Superior temporal gyrus (tissue), 1 donor: ENCODE results near the gene ARPC1B.

Source experiments
- DNase-seq: peaks from one replicate; pipeline ENCODE4 v3.0.0-alpha.2; 2016; ENCODE audit errors: extremely low spot score

The ARPC1B gene

DNA sequence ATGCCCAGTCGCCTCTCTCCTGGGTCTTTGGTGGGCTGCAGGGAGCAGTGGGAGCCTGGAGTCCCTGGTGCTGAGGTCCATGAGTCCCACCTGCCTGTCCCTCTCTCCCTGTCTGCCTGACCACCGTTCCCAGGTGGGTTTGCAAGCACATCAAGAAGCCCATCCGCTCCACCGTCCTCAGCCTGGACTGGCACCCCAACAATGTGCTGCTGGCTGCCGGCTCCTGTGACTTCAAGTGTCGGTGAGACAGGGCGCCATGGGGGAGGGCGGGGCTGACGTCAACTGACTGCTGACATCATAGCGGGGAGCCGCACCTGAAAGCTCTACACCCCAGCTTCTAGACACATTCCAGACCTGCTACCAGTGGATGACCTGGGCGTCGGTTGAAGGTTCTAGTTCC is 15.2 kb downstream of the ARPC1B start:
- DNase-seq = no peak

DNA sequence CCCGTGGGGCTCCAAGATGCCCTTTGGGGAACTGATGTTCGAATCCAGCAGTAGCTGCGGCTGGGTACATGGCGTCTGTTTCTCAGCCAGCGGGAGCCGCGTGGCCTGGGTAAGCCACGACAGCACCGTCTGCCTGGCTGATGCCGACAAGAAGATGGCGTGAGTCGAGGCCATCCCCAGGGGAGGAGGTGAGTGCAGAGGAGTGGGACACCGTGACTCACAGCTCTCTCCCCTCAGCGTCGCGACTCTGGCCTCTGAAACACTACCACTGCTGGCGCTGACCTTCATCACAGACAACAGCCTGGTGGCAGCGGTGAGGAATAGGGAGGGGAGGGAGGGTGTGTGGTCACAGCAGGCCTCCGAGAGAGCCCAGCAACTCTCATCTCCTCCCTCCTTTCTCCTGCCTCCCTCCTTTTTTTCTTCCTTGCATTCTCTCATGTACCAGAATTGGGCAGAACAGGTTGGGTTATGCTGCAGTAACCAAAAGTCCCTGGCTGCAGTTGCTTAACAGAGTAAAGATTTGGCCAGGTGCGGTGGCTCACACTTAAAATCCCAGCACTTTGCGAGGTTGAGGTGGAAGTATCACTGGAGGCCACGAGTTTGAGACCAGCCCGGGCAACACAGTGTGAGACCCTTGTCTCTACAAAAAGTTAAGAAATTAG is 16.5 kb downstream of the ARPC1B start:
- DNase-seq = no peak

DNA sequence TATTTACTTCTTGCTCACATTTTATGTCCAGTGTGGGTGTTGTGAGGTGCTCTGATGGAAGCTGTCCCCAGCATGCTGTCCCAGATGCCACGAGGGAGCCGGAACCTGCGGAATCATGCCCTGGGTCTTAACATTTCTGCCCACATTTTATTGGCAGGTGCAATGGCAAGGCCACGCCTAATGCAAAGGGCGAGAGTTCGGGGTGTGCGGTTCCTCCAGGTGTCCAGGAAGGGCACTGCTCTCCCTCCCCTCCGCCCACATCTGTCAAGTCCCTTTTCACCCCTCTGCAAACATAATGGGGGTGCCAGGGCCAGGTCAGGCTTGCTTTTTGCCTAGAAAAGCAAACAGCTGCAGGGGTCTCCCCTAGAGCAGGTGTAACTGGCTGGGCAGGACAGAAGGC is 17.5 kb downstream of the ARPC1B start:
- DNase-seq = no peak

DNA sequence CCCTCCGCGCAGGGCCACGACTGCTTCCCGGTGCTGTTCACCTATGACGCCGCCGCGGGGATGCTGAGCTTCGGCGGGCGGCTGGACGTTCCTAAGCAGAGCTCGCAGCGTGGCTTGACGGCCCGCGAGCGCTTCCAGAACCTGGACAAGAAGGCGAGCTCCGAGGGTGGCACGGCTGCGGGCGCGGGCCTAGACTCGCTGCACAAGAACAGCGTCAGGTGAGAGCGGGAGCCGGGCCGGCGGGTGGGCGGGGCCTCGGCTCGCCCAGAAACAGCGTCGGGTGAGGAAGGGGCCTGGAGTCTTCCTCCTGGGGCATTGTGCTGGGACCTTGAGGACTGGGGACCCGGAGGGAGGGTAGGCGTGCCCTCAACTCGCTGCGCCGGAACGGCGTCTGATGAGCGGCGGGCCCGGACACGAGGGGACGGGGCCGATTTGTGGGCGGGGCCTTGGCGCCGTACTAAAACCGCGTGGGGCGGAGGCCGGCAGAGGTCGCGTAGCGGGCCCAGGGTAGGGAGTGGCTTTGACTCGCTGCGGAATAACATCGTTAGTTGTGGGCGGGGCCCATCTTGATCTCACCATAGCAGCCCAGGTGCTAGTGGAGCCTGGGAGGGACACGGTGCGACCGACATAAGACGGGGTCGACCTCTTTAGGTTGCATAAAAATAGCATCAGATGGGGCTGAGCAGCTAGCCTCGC is 18.3 kb downstream of the ARPC1B start:
- peak; percentile 38 for DNase-seq

DNA sequence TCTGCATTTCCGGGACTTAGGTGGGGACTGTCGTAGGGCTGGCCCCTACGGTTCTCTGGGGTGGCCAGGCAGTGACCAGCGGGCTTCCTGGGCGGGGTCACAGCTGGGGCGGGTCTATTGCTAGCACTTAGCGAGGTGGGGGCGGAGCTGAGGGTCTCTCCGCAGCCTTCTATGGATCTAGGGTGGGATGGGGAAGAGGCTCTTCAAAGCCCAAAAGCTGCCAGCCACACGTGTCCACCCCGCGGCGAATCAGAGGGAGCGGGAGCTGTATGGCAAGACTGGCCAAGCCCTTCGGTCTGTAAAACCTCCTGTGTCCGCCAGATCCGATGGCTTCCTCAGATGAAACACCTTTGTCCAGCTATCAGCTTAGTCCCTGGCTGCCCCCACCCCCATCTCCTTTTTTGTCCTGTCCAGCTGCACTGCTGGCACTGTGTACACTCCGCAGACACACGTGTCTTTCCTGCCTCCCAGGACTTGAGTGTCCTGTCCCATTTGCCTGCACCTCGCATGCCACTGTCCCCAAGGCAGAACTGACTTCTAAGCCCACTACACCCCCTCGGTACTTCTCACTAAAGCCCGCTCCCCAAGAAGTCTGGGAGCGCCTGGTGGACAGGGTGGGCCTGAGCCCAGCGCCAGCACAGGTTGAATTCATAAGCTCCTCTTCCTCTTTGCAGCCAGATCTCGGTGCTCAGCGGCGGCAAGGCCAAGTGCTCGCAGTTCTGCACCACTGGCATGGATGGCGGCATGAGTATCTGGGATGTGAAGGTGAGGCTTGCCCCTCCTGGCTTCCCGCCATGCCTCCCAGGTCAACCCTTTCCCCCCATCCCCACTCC is 19.0 kb downstream of the ARPC1B start:
- DNase-seq = no peak

DNA sequence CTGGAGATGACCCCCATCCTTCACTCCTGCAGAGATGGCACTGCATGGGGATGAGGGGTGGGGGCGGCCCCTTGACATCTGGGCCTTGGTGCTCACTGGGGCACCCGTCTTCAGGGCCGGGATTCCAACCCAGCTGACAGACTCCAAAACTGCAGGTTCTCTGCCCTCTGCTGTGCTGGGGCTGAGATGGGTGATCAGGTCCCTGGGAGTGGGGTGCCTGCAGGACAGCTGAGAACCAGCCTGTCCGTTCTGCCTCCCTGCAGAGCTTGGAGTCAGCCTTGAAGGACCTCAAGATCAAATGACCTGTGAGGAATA is 19.6 kb downstream of the ARPC1B start:
- DNase-seq = no peak

DNA sequence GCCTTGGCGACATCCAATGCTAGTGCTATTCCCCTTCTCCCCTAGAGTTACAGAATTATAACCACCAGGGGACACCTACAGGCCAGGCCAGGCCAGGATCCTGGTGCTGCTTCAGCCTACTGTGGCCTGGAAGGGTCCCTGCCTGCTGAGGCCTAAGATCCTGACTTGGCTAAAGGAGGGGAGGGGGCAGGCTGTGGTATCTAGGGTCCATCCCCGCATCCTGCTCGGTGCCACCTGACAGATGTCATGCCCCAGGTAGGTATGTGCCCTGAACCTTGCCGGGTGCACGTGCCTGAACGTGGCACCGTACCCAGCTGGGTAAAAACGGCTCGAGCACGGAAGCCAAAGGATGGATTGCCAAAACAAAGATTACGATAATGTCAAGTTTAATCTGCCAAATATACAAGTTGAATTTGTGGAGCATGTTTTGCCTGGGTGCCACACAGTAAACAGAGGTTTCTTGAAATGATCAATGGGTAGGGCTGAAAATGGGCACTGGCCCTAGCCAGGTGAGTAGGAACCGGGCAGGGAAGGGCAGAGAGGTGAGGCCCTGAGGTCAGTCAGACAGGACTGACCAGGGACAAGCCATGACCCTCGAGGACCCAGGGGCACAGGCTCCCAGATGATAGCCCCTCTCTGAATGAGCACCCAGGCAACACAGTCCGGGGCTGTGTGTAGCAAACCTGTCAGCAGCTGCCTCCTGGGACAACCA is 21.2 kb downstream of the ARPC1B start:
- DNase-seq = no peak

DNA sequence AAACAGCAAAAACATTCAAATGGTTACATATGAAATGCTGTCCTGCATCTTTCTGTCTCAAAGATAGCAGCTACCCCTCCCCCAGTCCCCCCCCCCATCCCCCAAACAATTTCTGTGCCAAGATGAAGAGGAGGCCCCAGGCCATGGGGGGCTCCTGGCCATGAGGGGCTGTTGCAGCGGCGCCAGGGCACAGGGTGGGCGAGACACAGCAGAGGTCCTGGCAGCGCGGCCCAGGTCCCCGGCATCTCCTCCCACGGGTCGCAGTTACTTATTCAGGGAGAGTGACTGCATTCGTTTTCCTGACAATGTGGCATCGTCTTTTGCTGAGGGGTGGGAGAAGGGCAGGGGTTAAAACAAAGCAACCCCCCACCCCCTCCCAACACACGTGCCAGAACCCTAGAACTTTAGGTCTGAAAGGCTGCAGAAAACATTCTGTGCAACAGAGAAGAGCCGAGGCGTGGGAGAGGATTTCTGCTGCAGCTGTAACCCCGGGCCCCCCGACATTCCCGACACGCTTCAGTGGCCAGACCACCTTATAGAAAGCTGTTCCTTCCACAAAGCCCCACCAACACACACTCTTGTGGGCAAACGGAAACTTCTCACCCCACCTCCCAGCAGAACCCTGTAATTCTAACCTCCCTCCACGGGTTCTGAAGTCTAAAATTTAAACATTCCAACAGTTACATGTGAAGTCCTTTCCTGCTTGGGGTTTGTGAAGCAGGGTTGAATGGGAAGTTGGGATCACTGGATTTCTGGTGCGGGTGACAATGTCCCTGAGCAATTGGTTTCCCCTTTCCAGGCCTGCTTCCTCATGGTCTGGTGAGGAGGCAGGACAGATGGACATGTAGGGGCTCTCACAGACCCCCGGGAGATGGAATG is 22.1 kb downstream of the ARPC1B start:
- DNase-seq = no peak

DNA sequence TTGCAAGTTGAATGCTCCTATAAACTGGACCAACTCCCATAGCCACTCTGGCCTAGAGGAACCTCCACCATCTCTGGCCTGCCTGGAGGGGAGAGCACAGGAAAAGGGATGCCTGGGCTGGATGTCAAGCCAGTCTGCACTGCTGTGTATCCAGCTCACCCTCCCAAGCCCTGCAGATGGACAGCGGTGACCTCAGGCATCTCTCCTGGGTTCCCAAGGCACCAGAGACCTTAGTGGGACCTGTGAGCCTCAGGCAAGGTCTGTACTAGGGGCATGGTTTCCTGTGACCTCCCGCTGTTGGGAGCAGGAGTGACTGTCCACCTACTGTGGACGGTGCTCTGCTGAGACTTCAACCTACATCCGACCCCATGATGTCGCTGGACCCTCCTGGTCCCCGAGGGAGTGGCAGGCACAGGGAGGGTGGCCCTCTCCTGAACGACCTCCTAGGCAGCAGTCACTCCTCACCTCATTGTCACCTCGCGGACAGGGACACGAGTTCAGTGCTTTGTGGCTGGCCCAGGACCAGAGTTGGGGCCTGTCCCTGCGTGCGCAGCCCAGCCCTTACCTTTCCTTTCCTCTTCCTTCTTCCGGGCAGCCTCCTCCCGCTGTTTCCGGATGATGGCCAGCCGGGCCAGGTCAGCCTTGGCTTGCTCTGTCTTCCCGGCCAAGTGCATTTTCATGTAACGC is 22.9 kb downstream of the ARPC1B start:
- no peak for DNase-seq

DNA sequence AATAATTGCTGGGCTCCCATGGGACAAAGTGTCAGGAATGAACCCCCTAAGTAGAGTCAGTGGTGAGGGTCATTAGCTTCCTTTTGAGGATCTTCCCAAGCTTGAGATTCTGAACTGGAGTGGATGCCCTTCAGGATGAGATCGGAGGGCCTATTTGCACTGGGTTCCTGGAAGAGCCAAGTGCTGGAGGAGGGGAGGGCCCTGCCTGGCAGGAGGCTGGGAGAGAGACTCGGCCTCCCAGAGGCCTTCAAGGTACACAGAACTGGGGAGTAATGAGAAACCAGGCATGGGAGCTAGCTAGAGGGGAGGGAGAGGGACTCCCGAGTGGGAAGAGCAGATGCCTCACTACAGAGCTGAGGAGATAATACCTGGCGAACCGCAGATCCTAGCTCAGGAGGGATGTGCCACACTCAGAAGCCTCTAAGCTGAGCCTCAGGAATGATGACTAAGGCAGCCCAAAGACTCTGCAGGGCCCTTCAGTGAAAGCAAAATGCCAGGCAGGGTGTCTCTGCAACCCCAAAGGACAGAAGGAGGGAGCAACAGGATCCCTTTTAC is 24.4 kb downstream of the ARPC1B start:
- no peak for DNase-seq

DNA sequence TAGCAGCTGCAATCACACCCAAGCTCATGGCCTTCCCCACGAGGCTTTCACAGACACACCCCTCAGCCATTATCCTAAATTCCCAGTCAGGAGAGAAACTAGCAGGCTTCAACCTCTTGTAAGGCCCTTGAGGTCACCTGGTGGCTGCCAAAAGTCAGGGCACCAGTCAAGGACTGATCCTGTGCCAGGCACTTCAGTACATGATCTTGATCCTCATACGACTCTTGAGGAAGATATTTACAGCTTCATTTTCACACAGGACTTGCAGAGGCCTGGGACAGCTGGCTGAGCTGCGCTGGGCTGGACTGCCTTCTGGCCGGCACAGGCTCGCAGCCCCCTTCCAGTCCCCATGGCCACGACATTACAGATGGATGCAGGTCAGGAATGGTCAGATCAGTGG is 25.1 kb downstream of the ARPC1B start:
- no peak for DNase-seq

DNA sequence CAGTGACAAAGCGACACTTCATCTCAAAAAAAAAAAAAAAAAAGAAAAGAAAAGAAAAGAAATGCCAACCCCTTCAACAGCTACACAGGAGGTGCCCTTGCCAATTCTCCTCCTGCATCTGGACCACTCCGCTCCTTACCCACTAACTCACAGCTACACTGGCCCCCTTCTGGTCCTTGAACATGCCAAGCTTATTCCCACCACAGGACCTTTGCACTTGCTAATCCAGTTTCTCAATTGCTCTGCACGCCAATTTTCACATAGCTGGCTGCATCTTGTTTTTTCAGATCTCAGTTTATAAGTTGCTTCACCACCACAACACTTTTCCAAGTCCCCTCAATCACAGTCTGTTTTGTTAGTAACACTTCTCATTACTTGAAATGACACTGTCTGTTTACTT is 28.3 kb downstream of the ARPC1B start:
- DNase-seq = no peak

DNA sequence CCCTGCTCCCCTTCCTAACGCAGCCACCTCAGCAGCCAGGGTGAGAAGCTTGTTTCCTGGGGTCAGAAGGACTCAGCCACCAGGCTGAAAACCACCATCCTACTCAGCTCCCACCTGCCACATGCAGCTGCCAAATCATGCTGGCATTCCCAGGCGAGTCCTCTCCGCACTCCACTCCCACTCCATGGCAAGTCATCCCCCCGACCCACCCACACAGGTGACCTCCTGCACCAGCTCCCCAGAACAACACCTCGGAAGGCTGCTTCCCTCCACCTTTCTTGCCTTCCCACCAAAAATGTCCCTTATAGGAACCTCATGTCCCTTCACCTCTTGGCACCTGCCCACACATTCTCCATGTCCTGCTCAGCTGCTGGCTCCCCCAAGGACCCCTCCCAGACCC is 29.2 kb downstream of the ARPC1B start:
- no peak for DNase-seq

DNA sequence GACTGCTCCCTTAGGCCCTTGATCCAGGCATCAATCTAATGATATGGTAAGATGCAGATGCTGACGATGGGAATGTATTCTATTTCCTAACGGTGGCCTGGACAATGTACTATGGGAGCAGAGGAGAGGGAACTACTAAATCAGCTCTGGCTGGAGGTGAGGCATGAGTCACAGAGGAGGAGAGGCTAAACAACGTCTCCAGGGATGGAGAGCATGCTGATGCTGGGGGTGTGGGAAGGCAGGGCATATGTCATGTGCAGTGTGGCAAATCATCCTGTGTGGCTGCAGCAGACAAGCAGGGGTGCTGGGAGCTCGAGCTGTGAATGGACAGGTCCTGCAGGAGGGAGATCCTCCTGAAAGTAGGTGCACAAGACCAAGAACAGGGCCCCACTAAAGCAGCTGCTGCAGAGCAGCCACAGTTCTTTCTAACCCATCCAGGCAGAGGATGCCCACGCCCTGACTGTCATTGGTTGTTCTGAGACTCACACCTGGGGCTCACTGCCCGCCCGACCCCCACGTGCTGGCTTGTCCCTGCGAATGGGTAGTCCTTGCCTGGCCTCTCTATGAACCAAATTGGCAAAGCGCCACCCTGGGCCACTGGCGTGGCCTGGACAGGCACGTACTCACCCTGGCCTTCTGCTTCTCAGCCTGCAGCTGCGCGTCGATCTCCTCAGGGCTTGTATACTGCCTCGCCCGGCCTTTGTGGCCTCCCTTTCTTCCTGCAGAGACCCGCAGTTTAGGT is 29.9 kb downstream of the ARPC1B start:
- no peak for DNase-seq

DNA sequence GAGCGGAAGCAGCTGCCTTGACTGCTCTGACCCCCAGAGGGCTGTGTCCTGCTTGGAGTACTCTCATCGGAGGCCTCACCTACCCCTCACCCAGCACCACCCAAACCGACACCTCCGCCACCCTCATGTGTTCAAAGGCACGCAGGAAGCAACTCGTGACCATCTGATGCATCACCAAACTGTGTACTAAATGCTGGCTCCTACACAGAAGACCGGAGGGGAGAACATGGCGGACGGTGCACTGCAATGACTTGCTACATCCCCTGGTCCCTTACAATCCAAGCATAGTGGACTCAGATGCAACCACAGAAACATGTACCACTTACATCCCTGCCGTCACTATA is 30.4 kb downstream of the ARPC1B start:
- DNase-seq = no peak

DNA sequence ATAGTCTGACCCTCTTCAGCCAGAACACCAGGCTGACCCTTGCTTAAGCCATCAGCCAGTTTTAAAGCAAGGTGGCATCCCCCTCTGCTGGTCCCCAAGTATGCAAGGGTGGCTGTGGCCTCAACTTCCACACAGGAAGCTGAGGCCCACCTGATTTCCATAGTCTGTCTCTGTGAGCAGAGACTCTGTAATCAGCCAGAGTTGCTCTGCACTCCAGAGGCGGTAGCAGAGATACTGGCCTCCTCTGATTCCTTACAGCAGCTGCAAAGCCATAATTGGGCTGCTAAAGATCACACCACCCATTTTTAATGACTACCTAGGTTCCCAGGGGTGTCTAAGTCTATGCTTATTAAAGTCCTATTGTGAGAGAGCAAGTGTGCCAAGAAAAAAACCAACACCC is 32.0 kb downstream of the ARPC1B start:
- DNase-seq = no peak

DNA sequence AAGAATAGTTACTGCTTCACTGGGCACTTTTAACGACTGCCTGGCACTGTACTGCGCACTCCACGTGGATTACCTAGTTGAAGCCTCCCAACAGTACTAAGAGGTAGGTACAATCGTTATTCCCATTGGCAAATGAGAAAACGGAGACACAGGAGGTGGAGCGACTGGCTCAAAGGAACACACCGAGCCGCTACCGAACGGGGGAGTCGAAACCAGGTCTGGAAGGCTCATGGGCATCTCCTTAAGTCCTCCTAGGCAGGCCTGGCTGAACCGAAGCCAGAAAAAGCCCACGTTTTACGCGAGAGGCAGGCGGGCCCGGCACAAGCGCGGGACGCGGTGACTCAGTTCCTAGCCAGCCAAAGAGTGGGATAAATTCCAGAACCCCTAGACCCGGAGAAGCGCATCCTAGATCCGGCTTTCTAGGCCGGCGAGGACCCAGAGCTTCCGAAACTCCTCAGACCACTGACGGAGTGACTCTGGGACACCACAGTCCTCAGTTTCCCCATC is 33.4 kb downstream of the ARPC1B start:
- DNase-seq = peak; percentile 44

DNA sequence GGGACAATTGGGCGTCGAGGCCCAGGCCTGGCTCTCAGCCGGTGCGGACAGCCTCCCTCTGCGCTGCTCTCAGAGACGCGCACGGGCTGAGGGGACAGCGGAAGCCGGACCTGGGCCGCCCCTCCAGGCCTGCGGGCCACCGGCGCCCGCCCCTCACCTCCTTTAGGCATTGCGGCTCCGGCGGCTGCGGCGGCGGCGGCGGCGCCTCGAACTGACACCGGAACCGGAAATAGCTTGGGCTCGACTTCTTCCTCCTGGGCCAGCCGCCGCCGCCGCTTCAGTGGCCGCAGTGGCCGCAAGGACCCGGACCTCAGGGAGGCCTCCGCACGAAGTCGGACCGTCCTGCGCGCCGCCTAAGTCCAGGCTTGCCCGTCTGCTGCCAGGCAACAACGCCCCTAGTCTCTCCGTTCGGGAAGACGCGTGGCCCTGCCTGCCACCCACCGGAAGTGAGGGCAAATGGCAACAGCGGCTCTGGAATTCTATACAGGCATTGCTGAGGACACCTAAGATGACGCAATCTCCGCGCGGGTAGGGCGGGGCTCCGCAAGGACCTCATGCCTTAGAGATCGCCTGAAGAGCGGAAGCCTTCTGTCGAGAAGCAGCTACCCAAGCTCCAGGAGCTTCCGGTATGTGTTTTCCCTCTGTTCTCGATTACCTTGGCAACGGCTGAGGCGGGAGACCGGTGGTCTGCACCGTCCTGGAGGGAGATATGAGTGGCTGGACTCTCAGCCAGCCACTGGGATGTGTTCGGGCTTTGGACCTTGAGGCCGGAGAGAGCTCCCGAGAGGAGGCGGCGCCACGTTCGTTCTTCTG is 34.1 kb downstream of the ARPC1B start, which contains the start of the genes BUD31 and PDAP1:
TSS of gene BUD31 (plus strand) at position 591 of the 813 bp plus-strand sequence. CDS start 2,124 bp downstream, outside the sequence.
TSS of gene PDAP1 (minus strand) at position 219 of the 813 bp plus-strand sequence. CDS start at position 170, 49 bp downstream.
- peak; percentile 96 for DNase-seq

DNA sequence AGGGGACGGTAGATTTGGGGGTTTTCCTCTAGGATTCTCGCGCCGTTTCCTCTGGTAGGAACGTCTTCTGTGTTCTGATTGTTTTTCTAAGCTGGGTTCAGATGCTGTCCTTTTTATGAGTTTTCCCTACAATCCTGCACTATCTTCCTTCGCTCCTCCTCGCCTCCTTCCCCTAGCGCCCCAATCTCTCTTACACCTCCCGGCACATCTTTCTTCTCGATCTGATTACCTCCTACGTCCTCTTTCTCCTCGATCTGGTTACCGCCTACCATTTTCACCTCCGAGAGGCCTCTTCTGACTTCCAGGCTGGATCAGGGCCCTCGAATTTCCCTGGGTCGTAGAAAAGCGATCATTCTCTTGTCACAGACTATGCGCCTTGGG is 34.7 kb downstream of the ARPC1B start:
- no peak for DNase-seq
